H1 (cell line): ENCODE results near the gene EVA1B. TPM values are rescaled to one million over a fixed set of nuclear protein-coding genes. Genes with fewer than 3 reads are reported as not detected.

Source experiments
- CTCF ChIA-PET: fragments of 300-600 bp; sonication (Branson Sonifier 250); formaldehyde crosslinking; loops from one replicate; lab custom pipeline; 2021; ENCODE audit not compliant: partially characterized antibody; lab: Charles Lee
- POLR2A ChIA-PET: fragments of 300-600 bp; sonication (Branson Sonifier 250); formaldehyde crosslinking; loops from one replicate; lab custom pipeline; 2021; ENCODE audit warnings: inconsistent platforms; ENCODE audit not compliant: partially characterized antibody; lab: Charles Lee
- DNase-seq, 2 experiments: peaks; one replicate each; pipeline versions ENCODE4 v3.0.0 to v3.0.0-alpha.2; 2010 to 2022; ENCODE audit warnings: low spot score in 2 of 2, low read depth in 1 of 2, mixed read lengths in 1 of 2
- FAIRE-seq: peaks from 2 replicates; lab custom pipeline; 2011; peaks lifted over from hg19 to GRCh38; lab: Jason Lieb, UNC
- H2AFZ ChIP-seq: 2 replicates; pipeline ENCODE4 v1.8.1; 2012; ENCODE audit warnings: low read length, inconsistent platforms
- H2AK5ac ChIP-seq: 2 replicates; pipeline ENCODE4 v1.6.1; 2013; ENCODE audit warnings: low read depth, low read length
- H2BK120ac ChIP-seq: replicated peaks from 2 replicates; pipeline ENCODE3; 2013; ENCODE audit warnings: low read depth, low read length, inconsistent platforms
- H2BK12ac ChIP-seq: 2 replicates; pipeline ENCODE4 v1.6.1; 2013; ENCODE audit warnings: low read depth, low read length
- H2BK15ac ChIP-seq: 2 replicates; pipeline ENCODE4 v1.6.1; 2013; ENCODE audit warnings: low read length
- H2BK20ac ChIP-seq: 2 replicates; pipeline ENCODE4 v1.6.1; 2013; ENCODE audit warnings: low read length
- H2BK5ac ChIP-seq: 2 replicates; pipeline ENCODE4 v1.6.1; 2013; ENCODE audit warnings: low read depth, low read length
- H3K14ac ChIP-seq: 2 replicates; pipeline ENCODE4 v1.6.1; 2013; ENCODE audit warnings: inconsistent platforms; ENCODE audit not compliant: insufficient read length
- H3K18ac ChIP-seq: 2 replicates; pipeline ENCODE4 v1.6.1; 2013; ENCODE audit warnings: low read length; ENCODE audit errors: extremely low read depth
- H3K23ac ChIP-seq: 2 replicates; pipeline ENCODE4 v1.6.1; 2013; ENCODE audit warnings: inconsistent platforms; ENCODE audit not compliant: insufficient read length
- H3K23me2 ChIP-seq: 2 replicates; pipeline ENCODE4 v1.6.1; 2013; ENCODE audit warnings: low read depth, low read length
- H3K27ac ChIP-seq: 2 replicates; pipeline ENCODE4 v1.6.1; 2011; ENCODE audit warnings: low read depth, low read length, inconsistent platforms
- H3K27me3 ChIP-seq, 4 experiments: replicated peaks in 1 of 4; 1 replicate in 1 of 4; 2 replicates in 3 of 4; pipeline versions ENCODE4 v1.6.1 to v1.8.1; 2011 to 2013; ENCODE audit warnings: low read length in 3 of 4, mild to moderate bottlenecking in 3 of 4, inconsistent platforms in 2 of 4, mixed read lengths in 2 of 4, moderate library complexity in 1 of 4; ENCODE audit not compliant: control insufficient read depth in 3 of 4, insufficient read depth in 3 of 4; ENCODE audit errors: extremely low read depth in 1 of 4
- H3K36me3 ChIP-seq, 4 experiments: 2 replicates each; pipeline versions ENCODE4 v1.6.1 to v1.8.1; 2011 to 2013; ENCODE audit warnings: mild to moderate bottlenecking in 4 of 4, low read length in 3 of 4, moderate library complexity in 2 of 4, control low read depth in 1 of 4, inconsistent platforms in 1 of 4; ENCODE audit not compliant: insufficient read depth in 4 of 4, control insufficient read depth in 2 of 4
- H3K4ac ChIP-seq: replicated peaks from 2 replicates; pipeline ENCODE3; 2013; ENCODE audit warnings: low read length, low read depth, mixed read lengths, inconsistent platforms; ENCODE audit not compliant: insufficient read length
- H3K4me1 ChIP-seq, 4 experiments: replicated peaks in 1 of 4; 1 replicate in 1 of 4; 2 replicates in 3 of 4; pipeline versions ENCODE4 v1.6.1 to v1.8.1; 2011 to 2013; ENCODE audit warnings: low read length in 3 of 4, inconsistent platforms in 2 of 4, mixed read lengths in 1 of 4; ENCODE audit not compliant: insufficient read depth in 4 of 4, control insufficient read depth in 3 of 4
- H3K4me2 ChIP-seq, 2 experiments: 2 replicates each; pipeline versions ENCODE4 v1.6.1 to v1.8.1; 2011 to 2013; ENCODE audit warnings: low read depth in 2 of 2, low read length in 2 of 2, control low read depth in 1 of 2, inconsistent platforms in 1 of 2, mild to moderate bottlenecking in 1 of 2; ENCODE audit not compliant: insufficient read depth in 1 of 2
- H3K4me3 ChIP-seq, 4 experiments: fragments of 200-600, 300-600 bp in 1 of 4; sonication (generic), shearing (Covaris generic), sonication (Bioruptor Twin) in 1 of 4; 2 replicates each; pipeline versions ENCODE4 v1.5.1 to v1.8.1; 2011 to 2016; ENCODE audit warnings: low read length in 4 of 4, low read depth in 3 of 4, control low read depth in 2 of 4, inconsistent platforms in 2 of 4, mild to moderate bottlenecking in 2 of 4, mixed read lengths in 1 of 4, moderate library complexity in 1 of 4; ENCODE audit not compliant: insufficient read depth in 2 of 4; ENCODE audit errors: extremely low read depth in 1 of 4
- H3K56ac ChIP-seq: replicated peaks from 2 replicates; pipeline ENCODE3; 2013; ENCODE audit warnings: low read depth, mild to moderate bottlenecking, mixed read lengths, low read length, inconsistent platforms; ENCODE audit not compliant: insufficient read length
- H3K79me1 ChIP-seq: 2 replicates; pipeline ENCODE4 v1.6.1; 2013; ENCODE audit warnings: low read depth, low read length, control low read depth
- H3K79me2 ChIP-seq, 2 experiments: 2 replicates each; pipeline versions ENCODE4 v1.6.1 to v1.8.1; 2012 to 2013; ENCODE audit warnings: low read length in 2 of 2, mild to moderate bottlenecking in 2 of 2, inconsistent platforms in 1 of 2; ENCODE audit not compliant: insufficient read depth in 2 of 2, control insufficient read depth in 1 of 2
- H3K9ac ChIP-seq, 4 experiments: replicated peaks in 1 of 4; 1 replicate in 1 of 4; 2 replicates in 3 of 4; pipeline versions ENCODE4 v1.6.1 to v1.8.1; 2011 to 2013; ENCODE audit warnings: low read depth in 3 of 4, low read length in 3 of 4, control low read depth in 2 of 4, mild to moderate bottlenecking in 2 of 4, moderate library complexity in 2 of 4, inconsistent platforms in 1 of 4; ENCODE audit errors: extremely low read depth in 1 of 4
- H3K9me3 ChIP-seq, 2 experiments: 2 replicates each; pipeline versions ENCODE4 v1.6.1 to v1.8.1; 2012 to 2013; ENCODE audit warnings: mild to moderate bottlenecking in 2 of 2, moderate library complexity in 2 of 2, control low read depth in 1 of 2, inconsistent platforms in 1 of 2, low read depth in 1 of 2, low read length in 1 of 2, mixed read lengths in 1 of 2; ENCODE audit not compliant: insufficient read depth in 2 of 2
- H4K20me1 ChIP-seq, 2 experiments: replicated peaks in 1 of 2; 2 replicates each; pipeline versions ENCODE3 to v1.8.1; 2011 to 2013; ENCODE audit warnings: inconsistent platforms in 2 of 2, low read length in 2 of 2, mild to moderate bottlenecking in 1 of 2; ENCODE audit not compliant: insufficient read depth in 2 of 2, control insufficient read depth in 1 of 2
- H4K5ac ChIP-seq: 2 replicates; pipeline ENCODE4 v1.6.1; 2013; ENCODE audit warnings: low read length, low read depth, mixed read lengths, inconsistent platforms; ENCODE audit not compliant: insufficient read length
- H4K8ac ChIP-seq: 2 replicates; pipeline ENCODE4 v1.8.0; 2013; ENCODE audit warnings: mild to moderate bottlenecking, moderate library complexity, low read length, inconsistent platforms; ENCODE audit not compliant: insufficient read depth; ENCODE audit errors: extremely low read depth
- H4K91ac ChIP-seq: replicated peaks from 2 replicates; pipeline ENCODE3; 2013; ENCODE audit warnings: low read length, mixed read lengths, inconsistent platforms; ENCODE audit not compliant: insufficient read length
- ASH2L ChIP-seq: fragments of 200-600, 300-600 bp; sonication (generic); IDR thresholded peaks from one replicate; pipeline ENCODE4 v1.7.1; 2017; ENCODE audit warnings: low read length
- EGR1 ChIP-seq: IDR thresholded peaks from 2 replicates; pipeline ENCODE4 v1.6.1; 2011; ENCODE audit warnings: low read depth, low read length, borderline replicate concordance
- NANOG ChIP-seq: IDR thresholded peaks from 2 replicates; pipeline ENCODE4 v1.6.1; 2011; ENCODE audit warnings: low read length, low read depth, mild to moderate bottlenecking, inconsistent platforms; ENCODE audit not compliant: insufficient read depth, poor library complexity, severe bottlenecking
- POU5F1 ChIP-seq: IDR thresholded peaks from 2 replicates; pipeline ENCODE4 v1.6.1; 2011; ENCODE audit warnings: low read depth, mild to moderate bottlenecking, low read length, moderate library complexity
- RAD21 ChIP-seq, 2 experiments: IDR thresholded peaks in 1 of 2; conservative IDR thresholded peaks in 1 of 2; 2 replicates each; pipeline ENCODE4 v1.6.1; 2011; ENCODE audit warnings: low read depth in 2 of 2, low read length in 2 of 2, improper control_type of control experiment in 1 of 2, inconsistent platforms in 1 of 2, mild to moderate bottlenecking in 1 of 2, moderate library complexity in 1 of 2
- RBBP5 ChIP-seq: IDR thresholded peaks from 2 replicates; pipeline ENCODE4 v1.7.1; 2012; ENCODE audit warnings: low read depth, mild to moderate bottlenecking, inconsistent platforms, low read length, moderate library complexity, borderline replicate concordance
- SP2 ChIP-seq: IDR thresholded peaks from 2 replicates; pipeline ENCODE4 v1.6.1; 2012; ENCODE audit warnings: mild to moderate bottlenecking, low read length, inconsistent platforms
- SRF ChIP-seq: IDR thresholded peaks from 2 replicates; pipeline ENCODE4 v1.6.1; 2011; ENCODE audit warnings: mild to moderate bottlenecking, low read depth, low read length, moderate library complexity
- TAF1 ChIP-seq: IDR thresholded peaks from 2 replicates; pipeline ENCODE4 v1.6.1; 2011; ENCODE audit warnings: mild to moderate bottlenecking, low read depth, low read length
- TBP ChIP-seq: IDR thresholded peaks from 2 replicates; pipeline ENCODE4 v1.6.1; 2011; ENCODE audit warnings: low read depth, low read length, improper control_type of control experiment
- ZNF274 ChIP-seq: IDR thresholded peaks from 2 replicates; pipeline ENCODE4 v1.7.0; 2012; ENCODE audit warnings: low read length, borderline replicate concordance; ENCODE audit errors: extremely low read depth
- WGBS, 2 experiments: shearing (Covaris generic) in 1 of 2; methylation state at CpG; one replicate each; pipeline versions ENCODE4 v1.1.6 to v1.1.7; 2013 to 2015; ENCODE audit warnings: low lambda C conversion rate in 2 of 2, mixed read lengths in 2 of 2, inconsistent platforms in 1 of 2, low coverage in 1 of 2, missing lambda C conversion rate in 1 of 2; ENCODE audit not compliant: insufficient replicate concordance in 2 of 2, insufficient coverage in 1 of 2, insufficient read length in 1 of 2; ENCODE audit errors: extremely low coverage in 1 of 2, missing lambda C conversion rate in 1 of 2; 5-methylcytosine and 5-hydroxymethylcytosine counted together
- polyA plus RNA-seq, 7 experiments: library from polyadenylated mRNA; depleted of rRNA in 3 of 7; stranded (reverse) in 5 of 7; unstranded in 2 of 7; fragments of >200 nt in 5 of 7; fragments of 200-250 nt in 2 of 7; gene quantifications; 1 replicate in 5 of 7; 2 replicates in 1 of 7; 4 replicates in 1 of 7; pipeline versions ENCODE4 v1.2.1 to v1.2.3, GENCODE V29; 2011 to 2013; ENCODE audit warnings: missing spikeins in 2 of 7, mixed read lengths in 2 of 7
- total RNA-seq: library from RNA; stranded (reverse); fragmentation: NEBNext Ultra II Directional; extraction: Animal tissue kit (Norgen Biotek cat#: 25700); gene quantifications from 2 replicates; pipeline ENCODE4 v1.2.1, GENCODE V29; 2021
- TF ChIP-seq, protein P1 (sequence below): IDR thresholded peaks from 2 replicates; pipeline ENCODE4 v1.6.1; 2012; ENCODE audit warnings: inconsistent platforms

EVA1B gene
- total and polyA plus RNA-seq, 2 of the 8 experiments (the other 6 are each of a cell fraction or from before 2014, with no cell fraction given): 10.0 to 19.9 TPM

DNA sequence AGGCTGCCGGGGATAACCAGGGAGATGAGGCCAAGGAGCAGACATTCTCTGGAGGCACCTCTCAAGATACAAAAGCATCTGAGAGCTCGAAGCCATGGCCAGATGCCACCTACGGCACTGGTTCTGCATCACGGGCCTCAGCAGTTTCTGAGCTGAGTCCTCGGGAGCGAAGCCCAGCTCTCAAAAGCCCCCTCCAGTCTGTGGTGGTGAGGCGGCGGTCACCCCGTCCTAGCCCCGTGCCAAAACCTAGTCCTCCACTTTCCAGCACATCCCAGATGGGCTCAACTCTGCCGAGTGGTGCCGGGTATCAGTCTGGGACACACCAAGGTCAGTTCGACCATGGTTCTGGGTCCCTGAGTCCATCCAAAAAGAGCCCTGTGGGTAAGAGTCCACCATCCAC is 36.6 kb downstream of the EVA1B start:
- TF ChIP-seq ASH2L: no peak
- TF ChIP-seq ZNF274: no peak
- TF ChIP-seq TAF1: no peak
- TF ChIP-seq NANOG: no peak
- TF ChIP-seq, protein P1, sequence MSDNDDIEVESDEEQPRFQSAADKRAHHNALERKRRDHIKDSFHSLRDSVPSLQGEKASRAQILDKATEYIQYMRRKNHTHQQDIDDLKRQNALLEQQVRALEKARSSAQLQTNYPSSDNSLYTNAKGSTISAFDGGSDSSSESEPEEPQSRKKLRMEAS: no peak
- TF ChIP-seq RAD21 (IDR thresholded peaks at IDR 0.05 in 1 of 2, conservative IDR thresholded peaks at IDR 0.05 in 1 of 2; ENCODE audit: low read depth in 2 of 2, low read length in 2 of 2): no peak
- TF ChIP-seq EGR1: no peak
- TF ChIP-seq POU5F1: no peak
- no peak for TF ChIP-seq SP2
- no peak for TF ChIP-seq SRF
- TF ChIP-seq TBP: no peak
- TF ChIP-seq RBBP5: no peak
- Histone ChIP-seq H2BK20ac (no peak overlapping the region), H3K4me3 (no peak overlapping the region), H2BK120ac (no peak overlapping the region), H3K4me1 (no peaks in the 10 kb centered on the region), H4K91ac (no peak overlapping the region), H3K56ac (no peak overlapping the region), H3K4ac (no peak overlapping the region), H3K14ac (no peak overlapping the region), H2AK5ac (no peak overlapping the region), H3K27me3 (no peaks in the 10 kb centered on the region), H3K36me3 (peaks cover 30 to 75% (median 64%) of the 10 kb centered on the region in 4 experiments), H3K27ac (no peak overlapping the region), H3K9ac (no peak overlapping the region), H3K79me2 (peaks cover 0 to 19% of the 10 kb centered on the region in 2 experiments; a peak in 1 of 4 replicates), H3K9me3 (no peaks in the 10 kb centered on the region), H4K8ac (no peak overlapping the region; the same call in 1 of the 2 replicates), H2AFZ (no peak overlapping the region), H2BK12ac (no peak overlapping the region), H2BK15ac (no peak overlapping the region), H4K20me1 (peaks cover 4 to 9% of the 10 kb centered on the region in 2 experiments), H4K5ac (no peak overlapping the region), H3K4me2 (no peak overlapping the region), H3K23ac (no peak overlapping the region), H3K18ac (no peak overlapping the region), H3K79me1 (no peaks in the 10 kb centered on the region; the same call in 1 of the 2 replicates), H3K23me2 (no peaks in the 10 kb centered on the region), H2BK5ac (no peak overlapping the region)
- FAIRE-seq (no peak), DNase-seq (no peak)
- ChIA-PET CTCF (interaction anchor here (0.7 to 3.8 kb wide), 11 partner anchors 9 to 187 kb away, joined by 3 to 68 read pairs (median 7); partner anchors contain the start of genes SH3D21 and TRAPPC3), POLR2A (interaction anchor here (0.6 kb wide), 1 partner anchor 29 kb away, joined by 4 read pairs; no protein-coding TSS in a partner anchor)
- 93% methylated on average over 13 of the region's 13 CpGs; no CpG with 5 or more reads in 1 of the 2 experiments for WGBS, 2 experiments
